ENCODE results near the gene ATP6V1B1.

Gene ATP6V1B1

DNA sequence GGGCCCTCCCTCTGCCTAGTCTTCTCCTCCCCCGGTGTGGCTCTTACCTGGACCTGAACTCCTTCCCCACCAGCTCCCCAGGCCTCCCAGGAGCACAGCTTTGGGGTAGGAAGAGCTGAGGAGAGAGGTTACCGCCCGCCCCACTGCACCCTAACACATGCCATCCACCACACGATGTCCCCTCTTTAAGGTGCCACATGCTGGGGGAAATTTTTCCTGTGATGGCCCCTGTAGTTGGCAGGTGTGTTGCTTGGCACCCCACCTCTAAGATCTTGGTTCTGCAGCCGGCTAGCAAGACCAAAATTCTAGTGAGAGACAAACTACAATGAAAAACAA lies 65.9 kb downstream of the ATP6V1B1 start:
- TF ChIP-seq, protein P1, sequence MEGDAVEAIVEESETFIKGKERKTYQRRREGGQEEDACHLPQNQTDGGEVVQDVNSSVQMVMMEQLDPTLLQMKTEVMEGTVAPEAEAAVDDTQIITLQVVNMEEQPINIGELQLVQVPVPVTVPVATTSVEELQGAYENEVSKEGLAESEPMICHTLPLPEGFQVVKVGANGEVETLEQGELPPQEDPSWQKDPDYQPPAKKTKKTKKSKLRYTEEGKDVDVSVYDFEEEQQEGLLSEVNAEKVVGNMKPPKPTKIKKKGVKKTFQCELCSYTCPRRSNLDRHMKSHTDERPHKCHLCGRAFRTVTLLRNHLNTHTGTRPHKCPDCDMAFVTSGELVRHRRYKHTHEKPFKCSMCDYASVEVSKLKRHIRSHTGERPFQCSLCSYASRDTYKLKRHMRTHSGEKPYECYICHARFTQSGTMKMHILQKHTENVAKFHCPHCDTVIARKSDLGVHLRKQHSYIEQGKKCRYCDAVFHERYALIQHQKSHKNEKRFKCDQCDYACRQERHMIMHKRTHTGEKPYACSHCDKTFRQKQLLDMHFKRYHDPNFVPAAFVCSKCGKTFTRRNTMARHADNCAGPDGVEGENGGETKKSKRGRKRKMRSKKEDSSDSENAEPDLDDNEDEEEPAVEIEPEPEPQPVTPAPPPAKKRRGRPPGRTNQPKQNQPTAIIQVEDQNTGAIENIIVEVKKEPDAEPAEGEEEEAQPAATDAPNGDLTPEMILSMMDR (IDR thresholded peaks at IDR 0.05; ENCODE audit: insufficient read depth, low read length, poor library complexity, severe bottlenecking): no peak
- DNase-seq (ENCODE audit: extremely low read depth, insufficient read length): no peak
- Histone ChIP-seq H3K4me3 (replicated peaks; ENCODE audit: low read depth, low read length) (no peak overlapping the region), H3K36me3 (ENCODE audit: control insufficient read depth, insufficient read depth, low read length) (no peaks in the 10 kb centered on the region), H3K27me3 (replicated peaks; ENCODE audit: control insufficient read depth, insufficient read depth, low read length) (no peaks in the 10 kb centered on the region)

DNA sequence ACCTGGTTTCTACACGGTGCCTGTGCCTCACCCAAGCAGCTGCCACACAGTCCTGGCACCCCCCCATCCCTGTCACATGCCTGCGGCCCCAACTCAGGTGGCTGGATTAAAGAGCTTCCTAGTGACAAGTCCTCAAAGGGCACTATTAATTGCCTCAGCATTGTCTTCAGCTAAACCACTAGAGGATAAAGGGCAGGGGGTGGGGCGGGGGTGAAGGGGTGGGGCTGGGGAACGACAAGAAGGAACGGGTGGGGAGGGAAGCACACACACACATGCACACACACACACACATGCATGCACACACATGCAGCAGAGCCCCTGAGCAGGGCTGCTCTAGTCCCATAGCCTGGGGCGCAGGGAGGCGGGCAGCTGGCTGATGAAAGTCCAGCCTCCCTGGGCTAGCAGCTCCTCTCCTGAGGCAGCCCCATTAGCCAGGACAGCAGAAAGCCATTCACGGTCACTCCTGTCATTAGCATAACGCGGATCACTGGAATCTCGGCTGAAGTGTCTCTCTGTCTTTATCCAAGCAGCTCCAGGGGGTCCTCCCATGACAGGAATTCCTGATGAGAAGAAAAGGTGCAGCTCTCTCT lies 66.4 kb downstream of the ATP6V1B1 start:
- no peaks in the 10 kb centered on the region for H3K36me3 ChIP-seq (ENCODE audit: control insufficient read depth, insufficient read depth, low read length)
- DNase-seq (ENCODE audit: extremely low read depth, insufficient read length): no peak
- H3K27me3 ChIP-seq (replicated peaks; ENCODE audit: control insufficient read depth, insufficient read depth, low read length): no peaks in the 10 kb centered on the region
- no peak overlapping the region for H3K4me3 ChIP-seq (replicated peaks; ENCODE audit: low read depth, low read length)
- TF ChIP-seq, protein P1 (IDR thresholded peaks at IDR 0.05; ENCODE audit: insufficient read depth, low read length, poor library complexity, severe bottlenecking): no peak

DNA sequence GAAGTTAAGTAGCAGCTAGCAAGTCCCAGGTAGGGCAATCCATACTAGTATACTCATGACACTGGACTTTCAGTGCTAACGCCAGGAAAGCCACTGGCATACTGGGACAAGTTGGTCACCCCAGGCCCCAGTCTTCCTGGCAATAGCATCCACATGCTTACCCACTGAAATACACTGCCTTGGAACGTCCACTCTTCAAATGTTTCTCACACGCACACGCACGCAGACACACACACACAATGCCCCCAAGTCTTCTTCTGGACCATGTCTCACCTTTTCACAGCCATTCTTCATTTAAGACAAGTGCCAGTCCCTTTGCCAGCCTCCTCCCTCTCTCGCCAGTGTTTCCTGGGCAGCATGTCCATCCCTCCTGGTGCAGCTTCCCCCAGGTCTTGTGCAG lies 67.7 kb downstream of the ATP6V1B1 start:
- Histone ChIP-seq H3K36me3 (ENCODE audit: control insufficient read depth, insufficient read depth, low read length) (no peaks in the 10 kb centered on the region), H3K27me3 (replicated peaks; ENCODE audit: control insufficient read depth, insufficient read depth, low read length) (no peaks in the 10 kb centered on the region), H3K4me3 (replicated peaks; ENCODE audit: low read depth, low read length) (no peak overlapping the region)
- TF ChIP-seq, protein P1 (IDR thresholded peaks at IDR 0.05; ENCODE audit: insufficient read depth, low read length, poor library complexity, severe bottlenecking): no peak
- no peak for DNase-seq (ENCODE audit: extremely low read depth, insufficient read length)

DNA sequence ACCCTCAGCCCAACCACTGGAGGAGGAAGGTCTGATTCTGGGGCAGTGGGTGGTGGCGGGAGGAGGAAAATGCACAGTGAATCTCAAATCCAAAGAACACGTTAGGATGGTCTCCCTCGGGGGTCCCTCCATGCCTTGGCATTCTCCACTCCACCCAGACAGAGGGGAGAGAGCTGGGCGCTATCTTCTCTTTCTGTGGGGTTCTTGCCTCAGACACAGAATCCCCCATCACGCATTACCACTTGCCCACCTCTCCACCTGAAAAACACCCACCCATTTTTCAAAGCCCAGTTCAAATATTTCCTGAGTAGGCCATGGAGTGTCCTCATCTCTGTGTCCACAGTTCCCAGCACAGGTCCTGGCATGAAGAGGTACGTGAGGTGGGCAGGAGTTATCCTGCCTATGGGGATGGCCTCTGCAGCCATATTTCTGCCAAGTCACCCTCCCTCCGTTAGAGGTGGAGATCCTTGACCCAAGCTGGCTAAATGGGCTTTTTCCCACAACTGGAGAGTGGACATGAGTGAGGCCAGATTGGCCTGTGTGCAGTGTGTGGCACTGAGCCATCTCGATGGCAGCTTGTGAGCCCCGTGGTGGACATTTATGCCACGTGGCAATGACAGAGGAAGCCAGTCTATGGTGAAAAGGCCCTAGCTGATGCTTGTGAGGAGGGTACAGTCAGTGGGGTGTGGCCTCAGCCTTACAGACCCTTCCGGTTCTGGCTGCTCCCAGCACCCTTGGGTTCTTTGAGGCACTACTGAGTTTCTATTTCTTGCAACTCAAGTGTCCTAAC lies 68.5 kb downstream of the ATP6V1B1 start:
- no peaks in the 10 kb centered on the region for H3K36me3 ChIP-seq (ENCODE audit: control insufficient read depth, insufficient read depth, low read length)
- DNase-seq (ENCODE audit: extremely low read depth, insufficient read length): no peak
- TF ChIP-seq, protein P1 (IDR thresholded peaks at IDR 0.05; ENCODE audit: insufficient read depth, low read length, poor library complexity, severe bottlenecking): no peak
- no peak overlapping the region for H3K4me3 ChIP-seq (replicated peaks; ENCODE audit: low read depth, low read length)
- no peaks in the 10 kb centered on the region for H3K27me3 ChIP-seq (replicated peaks; ENCODE audit: control insufficient read depth, insufficient read depth, low read length)

DNA sequence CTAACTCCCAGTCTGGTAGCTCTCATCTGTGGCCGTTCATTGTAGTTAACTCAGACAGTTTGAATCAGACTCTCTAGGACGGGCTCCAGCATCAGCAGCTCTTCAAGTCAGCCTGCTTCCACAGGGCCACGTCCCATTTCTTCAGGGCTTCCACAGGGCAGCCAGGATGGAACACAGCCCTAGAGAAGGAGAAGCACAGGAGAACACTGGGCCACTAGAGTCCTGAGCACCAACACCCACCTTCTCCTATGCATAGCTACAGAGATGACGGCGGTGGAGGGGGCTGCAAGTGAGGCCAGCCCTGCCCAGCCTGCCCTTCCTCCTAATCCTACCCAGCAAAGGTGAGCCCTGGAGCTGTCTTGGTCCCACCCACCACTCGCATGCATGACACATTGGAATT lies 69.2 kb downstream of the ATP6V1B1 start:
- Histone ChIP-seq H3K4me3 (replicated peaks; ENCODE audit: low read depth, low read length) (no peak overlapping the region), H3K36me3 (ENCODE audit: control insufficient read depth, insufficient read depth, low read length) (no peaks in the 10 kb centered on the region), H3K27me3 (replicated peaks; ENCODE audit: control insufficient read depth, insufficient read depth, low read length) (no peaks in the 10 kb centered on the region)
- TF ChIP-seq, protein P1 (IDR thresholded peaks at IDR 0.05; ENCODE audit: insufficient read depth, low read length, poor library complexity, severe bottlenecking): no peak
- DNase-seq (ENCODE audit: extremely low read depth, insufficient read length): no peak
